Measurements from ENCODE around the gene ZFP92. TPM values are rescaled to one million over a fixed set of nuclear protein-coding genes. Genes with fewer than 3 reads are reported as not detected.

Gene ZFP92
- total RNA-seq, 1 donor from 2014 or later, result 4.5 TPM

DNA sequence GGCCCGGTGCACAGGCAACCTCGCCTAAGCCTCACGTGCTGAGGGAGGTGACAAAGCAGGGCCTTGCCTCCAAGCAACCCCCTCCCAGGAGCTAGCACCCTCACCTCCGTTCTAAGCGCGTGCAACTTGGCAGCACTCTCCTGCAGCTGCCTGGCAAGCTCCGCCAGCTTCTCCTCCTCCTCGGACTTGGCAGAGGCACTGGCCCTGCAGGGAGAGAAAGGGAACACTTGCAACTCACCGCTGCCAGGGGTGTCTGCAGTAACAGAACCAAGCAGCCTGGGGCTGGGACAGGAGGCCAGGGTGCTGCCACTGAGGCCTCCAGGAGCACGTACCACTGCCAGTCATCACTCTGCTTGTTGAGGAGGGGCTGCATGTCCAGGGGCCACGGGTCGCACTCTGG lies 44.9 kb downstream of the ZFP92 start:
- TF ChIP-seq CTCF (IDR thresholded peaks at IDR 0.05), result no peak
- no peak for ATAC-seq
- H3K9me3 ChIP-seq, result no peaks in the 10 kb centered on the region
- peaks cover 11% of the 10 kb centered on the region for H3K36me3 ChIP-seq
- no peaks in the 10 kb centered on the region for H3K4me1 ChIP-seq
- intact Hi-C loops (cut with DNase I), result no loop called here
- no peaks in the 10 kb centered on the region for H3K27me3 ChIP-seq (ENCODE audit: low read depth)
- H3K27ac ChIP-seq, result no peak overlapping the region
- H3K4me3 ChIP-seq, result no peak overlapping the region
- DNase-seq, result no peak

GRCh38 chrX:153456704-153457103 lies 45.4 kb downstream of the ZFP92 start:
- no peak overlapping the region for H3K4me3 ChIP-seq
- H3K27me3 ChIP-seq (ENCODE audit: low read depth), result no peaks in the 10 kb centered on the region
- intact Hi-C loops (cut with DNase I), result no loop called here
- H3K4me1 ChIP-seq, result no peaks in the 10 kb centered on the region
- ATAC-seq, result no peak
- TF ChIP-seq CTCF (IDR thresholded peaks at IDR 0.05), result no peak
- no peak for DNase-seq
- H3K36me3 ChIP-seq, result peaks cover 11% of the 10 kb centered on the region
- H3K9me3 ChIP-seq, result no peaks in the 10 kb centered on the region
- H3K27ac ChIP-seq, result no peak overlapping the region

GRCh38 chrX:153457136-153457825 lies 46.0 kb downstream of the ZFP92 start:
- Histone ChIP-seq H3K4me3 (no peak overlapping the region), H3K27ac (no peak overlapping the region), H3K9me3 (no peaks in the 10 kb centered on the region), H3K27me3 (ENCODE audit: low read depth) (no peaks in the 10 kb centered on the region), H3K4me1 (no peaks in the 10 kb centered on the region), H3K36me3 (peaks cover 11% of the 10 kb centered on the region)
- TF ChIP-seq CTCF (IDR thresholded peaks at IDR 0.05), result no peak
- intact Hi-C loops (cut with DNase I), result no loop called here
- DNase-seq (no peak), ATAC-seq (no peak)

DNA sequence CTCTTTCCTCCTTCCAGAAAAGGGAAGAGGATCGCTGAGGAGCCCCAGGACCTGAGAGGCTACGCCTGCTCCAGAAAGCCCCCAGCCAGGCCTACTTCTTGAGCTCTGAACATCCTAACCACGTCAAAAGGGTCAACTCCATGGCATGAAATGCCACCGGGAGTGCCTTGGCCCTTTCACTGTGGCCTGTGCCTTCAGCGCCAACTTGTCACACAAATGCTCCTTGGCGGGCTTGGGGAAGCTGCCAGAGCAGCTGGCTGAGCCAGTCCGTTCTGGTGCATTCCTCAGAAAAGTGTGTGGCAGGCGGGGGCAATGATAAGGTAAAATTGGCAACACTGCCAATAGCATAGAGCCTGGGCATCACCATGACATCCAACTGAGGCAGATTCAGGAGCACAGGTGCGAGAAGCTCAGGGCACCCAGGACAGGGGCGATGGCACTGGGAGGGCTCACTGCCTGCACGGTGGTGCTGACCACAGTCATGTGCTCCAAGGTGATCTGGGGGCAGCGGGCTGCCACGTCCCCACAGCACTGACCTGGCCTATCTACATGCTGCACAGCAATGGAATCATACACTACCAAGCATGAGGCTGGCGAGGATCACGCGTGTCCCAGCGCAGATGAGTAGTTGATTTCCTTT lies 46.7 kb downstream of the ZFP92 start:
- no peak for ATAC-seq
- no peak overlapping the region for H3K4me3 ChIP-seq
- intact Hi-C loops (cut with DNase I), result no loop called here
- H3K36me3 ChIP-seq, result peaks cover 6% of the 10 kb centered on the region
- no peaks in the 10 kb centered on the region for H3K27me3 ChIP-seq (ENCODE audit: low read depth)
- no peaks in the 10 kb centered on the region for H3K4me1 ChIP-seq
- DNase-seq, result no peak
- no peak for TF ChIP-seq CTCF (IDR thresholded peaks at IDR 0.05)
- no peak overlapping the region for H3K27ac ChIP-seq
- H3K9me3 ChIP-seq, result no peaks in the 10 kb centered on the region

GRCh38 chrX:153458476-153458875 lies 47.2 kb downstream of the ZFP92 start:
- peaks cover 5% of the 10 kb centered on the region for H3K36me3 ChIP-seq
- no peak overlapping the region for H3K4me3 ChIP-seq
- no peaks in the 10 kb centered on the region for H3K27me3 ChIP-seq (ENCODE audit: low read depth)
- TF ChIP-seq CTCF (IDR thresholded peaks at IDR 0.05), result no peak
- no peak for ATAC-seq
- no peaks in the 10 kb centered on the region for H3K4me1 ChIP-seq
- no peak overlapping the region for H3K27ac ChIP-seq
- H3K9me3 ChIP-seq, result no peaks in the 10 kb centered on the region
- no peak for DNase-seq
- intact Hi-C loops (cut with DNase I), result no loop called here
